Measurements from ENCODE around the gene CR1. TPM values are rescaled to one million over a fixed set of nuclear protein-coding genes. Genes with fewer than 3 reads are reported as not detected.

Gene CR1
- polyA plus RNA-seq, 1 experiment, result not detected

DNA sequence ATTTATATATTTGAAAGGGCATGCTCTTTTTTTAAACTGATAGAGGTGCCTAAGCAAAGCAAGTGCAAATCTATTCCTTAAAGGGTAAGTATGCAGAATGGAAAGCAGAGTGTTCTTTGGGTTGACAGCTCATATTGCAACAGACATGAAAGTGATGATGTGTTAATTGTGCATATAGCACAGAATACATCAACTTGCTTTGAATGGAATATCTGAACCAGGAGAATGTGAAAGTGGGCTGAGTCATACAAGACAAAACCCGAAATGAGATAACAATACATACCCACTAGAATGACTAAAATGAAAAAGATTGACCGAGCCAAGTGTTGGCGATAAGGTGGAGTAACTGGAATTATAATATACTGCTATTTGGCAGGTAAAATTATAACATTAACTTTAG lies 4.3 kb downstream of the CR1 start:
- CTCF ChIA-PET, result interaction anchor here (0.6 to 2.6 kb wide), 34 partner anchors 10 to 1038 kb away, joined by 3 to 18 read pairs (median 3); partner anchors contain the start of gene EIF2D
- no peak for DNase-seq (ENCODE audit: low read depth, low spot score)
- H3K27me3 ChIP-seq (ENCODE audit: control insufficient read depth, insufficient read depth, low read length), result peaks cover 16% of the 10 kb centered on the region
- POLR2A ChIA-PET, result no interaction called here
- no peak overlapping the region for H3K4me3 ChIP-seq (ENCODE audit: low read depth, low read length)
- TF ChIP-seq, protein P1, sequence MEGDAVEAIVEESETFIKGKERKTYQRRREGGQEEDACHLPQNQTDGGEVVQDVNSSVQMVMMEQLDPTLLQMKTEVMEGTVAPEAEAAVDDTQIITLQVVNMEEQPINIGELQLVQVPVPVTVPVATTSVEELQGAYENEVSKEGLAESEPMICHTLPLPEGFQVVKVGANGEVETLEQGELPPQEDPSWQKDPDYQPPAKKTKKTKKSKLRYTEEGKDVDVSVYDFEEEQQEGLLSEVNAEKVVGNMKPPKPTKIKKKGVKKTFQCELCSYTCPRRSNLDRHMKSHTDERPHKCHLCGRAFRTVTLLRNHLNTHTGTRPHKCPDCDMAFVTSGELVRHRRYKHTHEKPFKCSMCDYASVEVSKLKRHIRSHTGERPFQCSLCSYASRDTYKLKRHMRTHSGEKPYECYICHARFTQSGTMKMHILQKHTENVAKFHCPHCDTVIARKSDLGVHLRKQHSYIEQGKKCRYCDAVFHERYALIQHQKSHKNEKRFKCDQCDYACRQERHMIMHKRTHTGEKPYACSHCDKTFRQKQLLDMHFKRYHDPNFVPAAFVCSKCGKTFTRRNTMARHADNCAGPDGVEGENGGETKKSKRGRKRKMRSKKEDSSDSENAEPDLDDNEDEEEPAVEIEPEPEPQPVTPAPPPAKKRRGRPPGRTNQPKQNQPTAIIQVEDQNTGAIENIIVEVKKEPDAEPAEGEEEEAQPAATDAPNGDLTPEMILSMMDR (IDR thresholded peaks at IDR 0.05; ENCODE audit: low read depth, low read length), result no peak
- no peaks in the 10 kb centered on the region for H3K9me3 ChIP-seq (ENCODE audit: control insufficient read depth, insufficient read depth, low read length)
- H3K27ac ChIP-seq (ENCODE audit: low read depth, low read length), result no peak overlapping the region

DNA sequence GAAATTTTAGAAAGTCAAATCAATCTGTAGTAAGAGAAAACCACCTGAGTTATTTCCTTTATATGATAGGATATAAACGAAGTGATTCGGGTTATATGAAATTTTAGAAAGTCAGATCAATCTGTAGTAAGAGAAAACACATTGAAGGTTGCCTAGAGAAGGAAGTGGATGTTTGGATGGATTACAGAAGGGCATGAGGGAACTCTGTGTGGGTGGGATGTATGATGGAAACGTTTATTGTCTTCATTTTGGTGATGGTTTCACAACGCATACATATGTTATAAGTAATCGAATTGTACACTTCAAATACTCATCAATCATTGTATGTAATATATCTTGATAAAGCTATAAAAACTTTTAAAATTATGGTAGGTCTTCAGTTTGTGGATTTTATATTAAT lies 5.1 kb downstream of the CR1 start:
- no peak for DNase-seq (ENCODE audit: low read depth, low spot score)
- H3K27ac ChIP-seq (ENCODE audit: low read depth, low read length), result no peak overlapping the region
- no peaks in the 10 kb centered on the region for H3K9me3 ChIP-seq (ENCODE audit: control insufficient read depth, insufficient read depth, low read length)
- POLR2A ChIA-PET, result no interaction called here
- peaks cover 9% of the 10 kb centered on the region for H3K27me3 ChIP-seq (ENCODE audit: control insufficient read depth, insufficient read depth, low read length)
- TF ChIP-seq, protein P1 (IDR thresholded peaks at IDR 0.05; ENCODE audit: low read depth, low read length), result no peak
- CTCF ChIA-PET, result interaction anchor here (1.2 kb wide), 1 partner anchor 451 kb away, joined by 4 read pairs; no protein-coding TSS in a partner anchor
- H3K4me3 ChIP-seq (ENCODE audit: low read depth, low read length), result no peak overlapping the region

DNA sequence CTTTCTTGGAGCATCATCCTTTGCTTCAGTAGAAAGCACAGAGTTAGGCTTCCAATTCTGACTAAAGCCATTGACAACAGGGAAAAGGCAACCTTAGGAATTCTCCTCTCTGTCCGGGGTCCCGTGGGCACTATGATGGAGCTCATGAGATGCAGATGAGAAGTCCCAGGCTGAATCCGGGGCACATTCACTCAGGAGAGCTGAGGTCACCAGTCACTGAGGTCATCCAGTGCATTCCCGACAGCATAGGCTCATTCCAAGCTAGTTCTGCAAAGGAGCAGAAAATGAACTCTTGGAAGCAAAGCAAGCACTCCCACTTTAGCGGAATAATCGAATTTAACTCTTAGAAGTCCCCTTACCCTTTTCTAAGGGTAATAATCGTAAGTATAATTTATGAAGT lies 6.8 kb downstream of the CR1 start:
- ChIA-PET POLR2A (no interaction called here), CTCF (no interaction called here)
- no peak overlapping the region for H3K27ac ChIP-seq (ENCODE audit: low read depth, low read length)
- H3K27me3 ChIP-seq (ENCODE audit: control insufficient read depth, insufficient read depth, low read length), result no peaks in the 10 kb centered on the region
- no peak overlapping the region for H3K4me3 ChIP-seq (ENCODE audit: low read depth, low read length)
- TF ChIP-seq, protein P1 (IDR thresholded peaks at IDR 0.05; ENCODE audit: low read depth, low read length), result no peak
- H3K9me3 ChIP-seq (ENCODE audit: control insufficient read depth, insufficient read depth, low read length), result no peaks in the 10 kb centered on the region
- no peak for DNase-seq (ENCODE audit: low read depth, low spot score)

DNA sequence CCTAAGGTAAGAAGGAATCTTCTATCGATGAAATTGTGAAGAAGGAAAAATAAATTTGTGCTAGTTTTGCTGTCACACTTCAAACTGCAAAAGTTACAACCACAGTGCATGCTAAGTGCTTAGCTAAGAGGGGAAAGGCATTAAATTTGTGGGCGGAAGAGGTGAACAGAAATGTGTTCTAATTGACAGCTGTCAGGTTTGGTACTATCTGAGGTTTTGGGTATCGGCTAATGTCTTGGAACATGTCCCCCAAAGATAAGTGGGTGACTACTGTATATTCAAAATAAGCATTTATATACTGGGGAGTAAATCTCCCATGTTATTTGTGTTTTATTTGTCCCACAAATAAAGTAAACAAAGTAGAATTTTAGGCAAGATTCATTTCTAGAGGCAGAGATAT lies 8.0 kb downstream of the CR1 start:
- H3K27ac ChIP-seq (ENCODE audit: low read depth, low read length), result no peak overlapping the region
- no peaks in the 10 kb centered on the region for H3K9me3 ChIP-seq (ENCODE audit: control insufficient read depth, insufficient read depth, low read length)
- no peaks in the 10 kb centered on the region for H3K27me3 ChIP-seq (ENCODE audit: control insufficient read depth, insufficient read depth, low read length)
- DNase-seq (ENCODE audit: low read depth, low spot score), result no peak
- H3K4me3 ChIP-seq (ENCODE audit: low read depth, low read length), result no peak overlapping the region
- TF ChIP-seq, protein P1 (IDR thresholded peaks at IDR 0.05; ENCODE audit: low read depth, low read length), result no peak
- ChIA-PET POLR2A (no interaction called here), CTCF (no interaction called here)

DNA sequence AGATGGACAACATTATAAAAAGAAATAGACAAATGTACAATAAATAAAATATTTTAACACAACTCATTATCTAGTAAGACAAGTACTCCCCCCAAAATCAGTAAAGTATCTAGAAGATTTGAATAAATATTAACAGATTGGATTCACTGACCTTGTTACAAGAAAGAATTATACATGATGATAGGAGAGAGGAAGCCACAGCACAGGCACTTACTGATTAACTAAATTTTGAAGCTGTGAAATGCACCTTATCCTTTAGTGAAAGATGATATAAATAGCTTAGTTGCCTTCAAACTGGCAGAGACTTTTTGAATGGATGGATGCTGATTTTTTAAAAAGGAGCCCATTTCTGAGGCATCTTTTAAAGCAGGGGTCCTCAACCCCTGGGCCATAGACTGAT lies 8.5 kb downstream of the CR1 start:
- Histone ChIP-seq H3K27me3 (ENCODE audit: control insufficient read depth, insufficient read depth, low read length) (no peaks in the 10 kb centered on the region), H3K27ac (ENCODE audit: low read depth, low read length) (no peak overlapping the region), H3K9me3 (ENCODE audit: control insufficient read depth, insufficient read depth, low read length) (no peaks in the 10 kb centered on the region), H3K4me3 (ENCODE audit: low read depth, low read length) (no peak overlapping the region)
- TF ChIP-seq, protein P1 (IDR thresholded peaks at IDR 0.05; ENCODE audit: low read depth, low read length), result no peak
- ChIA-PET CTCF (no interaction called here), POLR2A (no interaction called here)
- no peak for DNase-seq (ENCODE audit: low read depth, low spot score)

Data from AG04450 (cell line).